WTC11 (cell line): ENCODE data around the gene NRIP2. TPM values are rescaled to one million over a fixed set of nuclear protein-coding genes. Genes with fewer than 3 reads are reported as not detected.
A peak's percentile ranks its signal among the peaks of the same experiment; 100 is the strongest.

Experiments
- ATAC-seq: fragments of 200-7000 bp; cut with Tn5 transposase; 2 replicates; pipeline ENCODE4 v1.10.0; 2021; ENCODE audit warnings: mild to moderate bottlenecking, moderate library complexity
- CTCF ChIA-PET: fragments of 300-600 bp; sonication (Branson Sonifier 250); formaldehyde crosslinking; loops from one replicate; lab custom pipeline; 2021; ENCODE audit warnings: antibody characterized with exemption; lab: Charles Lee
- POLR2A ChIA-PET: fragments of 350-600 bp; sonication (Branson Sonifier 250); formaldehyde crosslinking; loops from one replicate; lab custom pipeline; 2021; ENCODE audit warnings: antibody characterized with exemption; lab: Charles Lee
- DNase-seq: peaks from one replicate; pipeline ENCODE4 v3.0.0; 2021; ENCODE audit warnings: low spot score
- H3K27ac Mint-ChIP-seq: 2 replicates; pipeline ENCODE4 v1.8.0; 2021; ENCODE audit warnings: mixed read lengths
- H3K27me3 Mint-ChIP-seq: 2 replicates; pipeline ENCODE4 v1.8.0; 2021; ENCODE audit warnings: low read depth, mild to moderate bottlenecking, moderate library complexity, mixed read lengths
- H3K36me3 Mint-ChIP-seq: 2 replicates; pipeline ENCODE4 v1.8.0; 2021; ENCODE audit warnings: mixed read lengths
- H3K4me1 Mint-ChIP-seq: 2 replicates; pipeline ENCODE4 v1.8.0; 2022; ENCODE audit warnings: mixed read lengths
- H3K4me3 Mint-ChIP-seq: 2 replicates; pipeline ENCODE4 v1.8.0; 2021; ENCODE audit warnings: mild to moderate bottlenecking, moderate library complexity, mixed read lengths
- H3K9me3 Mint-ChIP-seq: 2 replicates; pipeline ENCODE4 v1.8.0; 2021; ENCODE audit warnings: mixed read lengths
- CDX4 ChIP-seq: fragments of 250-450 bp; sonication (Bioruptor Pico); IDR thresholded peaks from 2 replicates; pipeline ENCODE4 v1.9.0; 2021; ENCODE audit warnings: moderate library complexity, mild to moderate bottlenecking, inconsistent platforms, borderline replicate concordance
- EMX1 ChIP-seq: fragments of 250-450 bp; sonication (Bioruptor Pico); IDR thresholded peaks from 2 replicates; pipeline ENCODE4 v1.8.0; 2021; ENCODE audit warnings: mild to moderate bottlenecking
- ERG ChIP-seq: fragments of 250-450 bp; sonication (Bioruptor Pico); IDR thresholded peaks from 2 replicates; pipeline ENCODE4 v1.8.0; 2021; ENCODE audit warnings: mild to moderate bottlenecking
- ETV6 ChIP-seq: sonication (generic); formaldehyde crosslinking; IDR thresholded peaks from 2 replicates; pipeline ENCODE4 v1.8.1; 2022; ENCODE audit warnings: mild to moderate bottlenecking, missing genetic modification reagents
- FOXJ3 ChIP-seq: sonication (generic); formaldehyde crosslinking; IDR thresholded peaks from 2 replicates; pipeline ENCODE4 v1.9.0; 2021; ENCODE audit warnings: missing genetic modification reagents, mild to moderate bottlenecking, borderline replicate concordance
- FOXP1 ChIP-seq: sonication (generic); formaldehyde crosslinking; IDR thresholded peaks from 2 replicates; pipeline ENCODE4 v1.8.0; 2022; ENCODE audit warnings: missing genetic modification reagents, mild to moderate bottlenecking, moderate library complexity, borderline replicate concordance
- HMGXB4 ChIP-seq: sonication (generic); formaldehyde crosslinking; IDR thresholded peaks from 2 replicates; pipeline ENCODE4 v1.8.1; 2023; ENCODE audit warnings: mild to moderate bottlenecking, moderate library complexity, missing genetic modification reagents
- MYBL2 ChIP-seq: sonication (generic); formaldehyde crosslinking; IDR thresholded peaks from 2 replicates; pipeline ENCODE4 v1.8.1; 2023; ENCODE audit warnings: mild to moderate bottlenecking, moderate library complexity, missing genetic modification reagents
- NFYB ChIP-seq: sonication (generic); formaldehyde crosslinking; conservative IDR thresholded peaks from 2 replicates; pipeline ENCODE4 v1.8.0; 2022; ENCODE audit warnings: low read depth, missing genetic modification reagents
- NR2C2 ChIP-seq: sonication (generic); formaldehyde crosslinking; IDR thresholded peaks from 2 replicates; pipeline ENCODE4 v1.8.0; 2022; ENCODE audit warnings: mild to moderate bottlenecking, missing genetic modification reagents
- SMAD3 ChIP-seq: sonication (generic); formaldehyde crosslinking; IDR thresholded peaks from 2 replicates; pipeline ENCODE4 v1.8.0; 2022; ENCODE audit warnings: missing genetic modification reagents, mild to moderate bottlenecking, borderline replicate concordance
- TCF7 ChIP-seq: sonication (generic); formaldehyde crosslinking; IDR thresholded peaks from 2 replicates; pipeline ENCODE4 v1.8.0; 2022; ENCODE audit warnings: mild to moderate bottlenecking, low read depth, missing genetic modification reagents, moderate library complexity
- ZBTB21 ChIP-seq: sonication (generic); formaldehyde crosslinking; IDR thresholded peaks from 2 replicates; pipeline ENCODE4 v1.8.1; 2023; ENCODE audit warnings: mild to moderate bottlenecking, missing genetic modification reagents, borderline replicate concordance
- ZNF425 ChIP-seq: fragments of 250-450 bp; sonication (Bioruptor Pico); conservative IDR thresholded peaks from 2 replicates; pipeline ENCODE4 v1.9.0; 2021; ENCODE audit warnings: mild to moderate bottlenecking
- total RNA-seq: library from RNA; stranded (reverse); gene quantifications from 3 replicates; pipeline ENCODE4 v1.2.3, GENCODE V29; 2021
- TF ChIP-seq, protein P1 (sequence below): sonication (generic); formaldehyde crosslinking; IDR thresholded peaks from 2 replicates; pipeline ENCODE4 v1.8.1; 2023; ENCODE audit warnings: mild to moderate bottlenecking, missing genetic modification reagents, moderate library complexity
- TF ChIP-seq, protein P2 (sequence below): sonication (generic); formaldehyde crosslinking; IDR thresholded peaks from 2 replicates; pipeline ENCODE4 v1.8.1; 2023; ENCODE audit warnings: mild to moderate bottlenecking, missing genetic modification reagents, borderline replicate concordance
- TF ChIP-seq, protein P3 (sequence below): fragments of 250-450 bp; sonication (Bioruptor Pico); IDR thresholded peaks from 2 replicates; pipeline ENCODE4 v1.9.0; 2021; ENCODE audit warnings: mild to moderate bottlenecking, borderline replicate concordance

The NRIP2 gene
- total RNA-seq, 1 experiment from 2014 or later: not detected

DNA sequence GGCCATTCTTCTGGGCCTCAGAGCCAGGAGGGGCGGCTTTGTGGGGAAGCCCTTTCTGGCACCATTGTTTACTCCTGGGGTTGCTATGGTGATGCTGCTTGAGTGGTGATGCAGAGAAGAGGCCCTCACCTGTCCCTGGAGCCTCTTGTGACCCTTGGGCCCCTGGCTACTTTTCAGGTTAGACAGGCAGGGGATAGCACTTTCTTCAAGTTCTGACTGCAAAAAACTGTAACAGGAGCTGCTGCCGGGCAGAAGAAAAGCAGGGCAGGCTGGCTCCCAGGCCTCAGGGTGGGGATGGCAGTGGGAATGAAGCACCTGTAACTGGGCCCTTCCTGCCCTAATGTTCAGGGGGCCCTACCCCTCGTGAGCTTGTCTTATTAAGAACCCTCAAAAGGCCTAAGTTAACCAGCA, 22.2 kb upstream of the NRIP2 start, which contains the start of gene TEX52:
Gene TEX52, minus strand, starts transcription at position 19 of the 411 bp plus-strand sequence. Its CDS starts 13 bp downstream, at position 6.
- no peak for TF ChIP-seq NFYB
- TF ChIP-seq, protein P1, sequence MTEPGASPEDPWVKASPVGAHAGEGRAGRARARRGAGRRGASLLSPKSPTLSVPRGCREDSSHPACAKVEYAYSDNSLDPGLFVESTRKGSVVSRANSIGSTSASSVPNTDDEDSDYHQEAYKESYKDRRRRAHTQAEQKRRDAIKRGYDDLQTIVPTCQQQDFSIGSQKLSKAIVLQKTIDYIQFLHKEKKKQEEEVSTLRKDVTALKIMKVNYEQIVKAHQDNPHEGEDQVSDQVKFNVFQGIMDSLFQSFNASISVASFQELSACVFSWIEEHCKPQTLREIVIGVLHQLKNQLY (CRISPR knock-in tag): no peak
- no peak for TF ChIP-seq HMGXB4 (CRISPR knock-in tag)
- TF ChIP-seq NR2C2: no peak
- no peak; the same call in 1 of the 2 replicates for TF ChIP-seq FOXP1 (CRISPR knock-in tag)
- no peak for TF ChIP-seq SMAD3 (CRISPR knock-in tag)
- no peak for TF ChIP-seq FOXJ3 (CRISPR knock-in tag)
- TF ChIP-seq, protein P2, sequence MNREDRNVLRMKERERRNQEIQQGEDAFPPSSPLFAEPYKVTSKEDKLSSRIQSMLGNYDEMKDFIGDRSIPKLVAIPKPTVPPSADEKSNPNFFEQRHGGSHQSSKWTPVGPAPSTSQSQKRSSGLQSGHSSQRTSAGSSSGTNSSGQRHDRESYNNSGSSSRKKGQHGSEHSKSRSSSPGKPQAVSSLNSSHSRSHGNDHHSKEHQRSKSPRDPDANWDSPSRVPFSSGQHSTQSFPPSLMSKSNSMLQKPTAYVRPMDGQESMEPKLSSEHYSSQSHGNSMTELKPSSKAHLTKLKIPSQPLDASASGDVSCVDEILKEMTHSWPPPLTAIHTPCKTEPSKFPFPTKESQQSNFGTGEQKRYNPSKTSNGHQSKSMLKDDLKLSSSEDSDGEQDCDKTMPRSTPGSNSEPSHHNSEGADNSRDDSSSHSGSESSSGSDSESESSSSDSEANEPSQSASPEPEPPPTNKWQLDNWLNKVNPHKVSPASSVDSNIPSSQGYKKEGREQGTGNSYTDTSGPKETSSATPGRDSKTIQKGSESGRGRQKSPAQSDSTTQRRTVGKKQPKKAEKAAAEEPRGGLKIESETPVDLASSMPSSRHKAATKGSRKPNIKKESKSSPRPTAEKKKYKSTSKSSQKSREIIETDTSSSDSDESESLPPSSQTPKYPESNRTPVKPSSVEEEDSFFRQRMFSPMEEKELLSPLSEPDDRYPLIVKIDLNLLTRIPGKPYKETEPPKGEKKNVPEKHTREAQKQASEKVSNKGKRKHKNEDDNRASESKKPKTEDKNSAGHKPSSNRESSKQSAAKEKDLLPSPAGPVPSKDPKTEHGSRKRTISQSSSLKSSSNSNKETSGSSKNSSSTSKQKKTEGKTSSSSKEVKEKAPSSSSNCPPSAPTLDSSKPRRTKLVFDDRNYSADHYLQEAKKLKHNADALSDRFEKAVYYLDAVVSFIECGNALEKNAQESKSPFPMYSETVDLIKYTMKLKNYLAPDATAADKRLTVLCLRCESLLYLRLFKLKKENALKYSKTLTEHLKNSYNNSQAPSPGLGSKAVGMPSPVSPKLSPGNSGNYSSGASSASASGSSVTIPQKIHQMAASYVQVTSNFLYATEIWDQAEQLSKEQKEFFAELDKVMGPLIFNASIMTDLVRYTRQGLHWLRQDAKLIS (CRISPR knock-in tag): no peak
- TF ChIP-seq, protein P3, sequence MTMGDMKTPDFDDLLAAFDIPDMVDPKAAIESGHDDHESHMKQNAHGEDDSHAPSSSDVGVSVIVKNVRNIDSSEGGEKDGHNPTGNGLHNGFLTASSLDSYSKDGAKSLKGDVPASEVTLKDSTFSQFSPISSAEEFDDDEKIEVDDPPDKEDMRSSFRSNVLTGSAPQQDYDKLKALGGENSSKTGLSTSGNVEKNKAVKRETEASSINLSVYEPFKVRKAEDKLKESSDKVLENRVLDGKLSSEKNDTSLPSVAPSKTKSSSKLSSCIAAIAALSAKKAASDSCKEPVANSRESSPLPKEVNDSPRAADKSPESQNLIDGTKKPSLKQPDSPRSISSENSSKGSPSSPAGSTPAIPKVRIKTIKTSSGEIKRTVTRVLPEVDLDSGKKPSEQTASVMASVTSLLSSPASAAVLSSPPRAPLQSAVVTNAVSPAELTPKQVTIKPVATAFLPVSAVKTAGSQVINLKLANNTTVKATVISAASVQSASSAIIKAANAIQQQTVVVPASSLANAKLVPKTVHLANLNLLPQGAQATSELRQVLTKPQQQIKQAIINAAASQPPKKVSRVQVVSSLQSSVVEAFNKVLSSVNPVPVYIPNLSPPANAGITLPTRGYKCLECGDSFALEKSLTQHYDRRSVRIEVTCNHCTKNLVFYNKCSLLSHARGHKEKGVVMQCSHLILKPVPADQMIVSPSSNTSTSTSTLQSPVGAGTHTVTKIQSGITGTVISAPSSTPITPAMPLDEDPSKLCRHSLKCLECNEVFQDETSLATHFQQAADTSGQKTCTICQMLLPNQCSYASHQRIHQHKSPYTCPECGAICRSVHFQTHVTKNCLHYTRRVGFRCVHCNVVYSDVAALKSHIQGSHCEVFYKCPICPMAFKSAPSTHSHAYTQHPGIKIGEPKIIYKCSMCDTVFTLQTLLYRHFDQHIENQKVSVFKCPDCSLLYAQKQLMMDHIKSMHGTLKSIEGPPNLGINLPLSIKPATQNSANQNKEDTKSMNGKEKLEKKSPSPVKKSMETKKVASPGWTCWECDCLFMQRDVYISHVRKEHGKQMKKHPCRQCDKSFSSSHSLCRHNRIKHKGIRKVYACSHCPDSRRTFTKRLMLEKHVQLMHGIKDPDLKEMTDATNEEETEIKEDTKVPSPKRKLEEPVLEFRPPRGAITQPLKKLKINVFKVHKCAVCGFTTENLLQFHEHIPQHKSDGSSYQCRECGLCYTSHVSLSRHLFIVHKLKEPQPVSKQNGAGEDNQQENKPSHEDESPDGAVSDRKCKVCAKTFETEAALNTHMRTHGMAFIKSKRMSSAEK: no peak
- no peak for TF ChIP-seq EMX1
- TF ChIP-seq CDX4 (CRISPR knock-in tag): no peak
- no peak for TF ChIP-seq ZNF425
- TF ChIP-seq ETV6: no peak
- TF ChIP-seq MYBL2 (CRISPR knock-in tag): no peak
- TF ChIP-seq ZBTB21 (CRISPR knock-in tag): no peak
- TF ChIP-seq TCF7 (CRISPR knock-in tag): no peak
- TF ChIP-seq ERG (CRISPR knock-in tag): no peak
- ATAC-seq (peak; percentile 55), DNase-seq (peak; percentile 51)
- H3K4me3 Mint-ChIP-seq: no peak within 1 kb of the TSS
- ChIA-PET CTCF (interaction anchor here (0.8 to 4.2 kb wide), 4 partner anchors 11 to 184 kb away, joined by 3 to 24 read pairs (median 8); no protein-coding TSS in a partner anchor), POLR2A (interaction anchor here (1.1 kb wide), 1 partner anchor 20 kb away, joined by 4 read pairs; the partner anchor contains the start of genes FOXM1 and RHNO1)
- H3K36me3 Mint-ChIP-seq: peaks cover 32% of the 10 kb centered on the region
- H3K27me3 Mint-ChIP-seq: no peaks in the 10 kb centered on the region; the same call in 1 of the 2 replicates
- H3K27ac Mint-ChIP-seq: no peak within 1 kb of the TSS
- H3K4me1 Mint-ChIP-seq: peaks cover 3% of the 10 kb centered on the region; the same call in 1 of the 2 replicates
- no peaks in the 10 kb centered on the region for H3K9me3 Mint-ChIP-seq
